Measurements from ENCODE around the gene LZTFL1.
A peak's percentile ranks its signal among the peaks of the same experiment; 100 is the strongest.

The LZTFL1 gene

DNA sequence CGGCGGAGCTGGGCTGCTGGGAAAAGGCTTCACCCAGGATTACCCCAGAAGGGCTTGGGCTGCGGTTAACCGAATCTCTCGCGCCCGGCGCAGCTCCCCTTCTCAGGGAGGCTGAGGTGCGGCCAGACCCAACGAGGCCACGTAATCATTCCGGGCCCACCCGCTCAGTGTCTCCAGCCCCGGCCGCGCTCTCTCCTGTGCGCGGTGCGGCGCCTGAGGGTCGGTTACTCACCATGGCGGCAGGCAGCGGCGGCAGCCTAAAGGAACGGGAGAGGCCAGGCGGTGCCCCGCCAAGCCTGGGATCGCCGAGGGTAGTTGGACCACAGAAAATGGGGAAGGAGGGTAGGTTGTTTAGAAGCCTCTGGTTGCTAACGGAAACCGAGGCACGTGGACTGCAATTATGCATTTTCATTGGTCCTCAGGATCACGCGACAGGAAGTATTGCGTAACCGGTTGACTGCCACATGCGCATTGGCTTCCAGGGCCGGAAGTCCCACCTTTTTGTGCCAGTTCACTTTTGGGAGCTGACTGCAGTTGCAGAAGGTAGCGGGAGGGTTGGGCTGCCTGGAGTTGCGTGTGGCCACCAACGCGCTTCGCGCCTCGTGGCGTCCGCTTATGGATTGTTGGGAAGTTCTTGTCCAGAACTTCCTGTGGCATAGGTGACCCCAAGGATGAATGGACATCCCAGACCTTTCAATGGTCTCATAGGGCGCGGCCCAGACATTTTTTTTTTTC, at the start of gene LZTFL1:
TSS of gene LZTFL1 (minus strand) at position 363 of the 735 bp plus-strand sequence. CDS start at position 235, 128 bp downstream.
- DNase-seq (ENCODE audit: low read depth) = peak; percentile 96

- no peak for DNase-seq (ENCODE audit: low read depth)
These were observed 48.5 kb upstream of the LZTFL1 start for GRCh38 chr3:45890405-45890804.

DNA sequence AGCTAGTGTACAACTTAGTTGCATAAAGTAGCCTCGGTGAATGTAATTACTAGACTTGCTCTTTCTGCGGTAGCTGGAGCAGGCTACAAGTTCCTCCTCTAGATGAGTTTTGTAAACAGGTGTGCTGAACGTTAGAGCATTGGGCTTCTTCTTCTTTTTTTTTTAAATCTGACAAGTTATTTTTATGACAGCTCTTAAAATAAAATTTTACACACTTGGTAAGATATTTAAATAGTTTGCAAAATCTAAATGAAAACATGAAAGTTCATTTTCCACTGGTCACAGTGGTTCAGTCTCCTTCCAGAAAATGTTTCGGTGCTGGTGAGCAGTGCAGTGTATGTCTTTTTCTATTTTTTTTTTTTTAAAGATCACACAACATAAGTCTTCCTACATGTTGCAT, 47.4 kb upstream of the LZTFL1 start:
- no peak for DNase-seq (ENCODE audit: low read depth)

- no peak for DNase-seq (ENCODE audit: low read depth)
These were observed 46.0 kb upstream of the LZTFL1 start for GRCh38 chr3:45887759-45888511.

DNA sequence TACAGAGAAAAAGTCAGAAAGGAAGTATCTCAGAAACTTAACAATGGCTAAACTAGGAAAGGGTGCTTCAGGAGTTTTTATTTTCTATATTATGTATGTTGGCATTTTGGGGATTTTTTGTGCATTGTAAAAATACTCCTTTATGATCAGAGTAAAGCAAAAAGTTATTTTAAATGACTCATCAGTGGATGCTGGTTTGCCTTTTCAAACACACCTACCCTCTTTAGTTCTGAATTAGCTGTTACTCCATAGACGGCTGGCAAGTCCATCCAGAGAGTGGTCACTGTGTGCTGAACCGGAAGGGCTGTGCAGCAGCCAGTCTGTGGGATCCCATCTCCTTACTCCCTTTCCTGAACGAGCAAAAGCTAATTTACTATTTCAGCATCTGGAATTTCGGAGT, 45.4 kb upstream of the LZTFL1 start:
- DNase-seq (ENCODE audit: low read depth) = no peak

DNA sequence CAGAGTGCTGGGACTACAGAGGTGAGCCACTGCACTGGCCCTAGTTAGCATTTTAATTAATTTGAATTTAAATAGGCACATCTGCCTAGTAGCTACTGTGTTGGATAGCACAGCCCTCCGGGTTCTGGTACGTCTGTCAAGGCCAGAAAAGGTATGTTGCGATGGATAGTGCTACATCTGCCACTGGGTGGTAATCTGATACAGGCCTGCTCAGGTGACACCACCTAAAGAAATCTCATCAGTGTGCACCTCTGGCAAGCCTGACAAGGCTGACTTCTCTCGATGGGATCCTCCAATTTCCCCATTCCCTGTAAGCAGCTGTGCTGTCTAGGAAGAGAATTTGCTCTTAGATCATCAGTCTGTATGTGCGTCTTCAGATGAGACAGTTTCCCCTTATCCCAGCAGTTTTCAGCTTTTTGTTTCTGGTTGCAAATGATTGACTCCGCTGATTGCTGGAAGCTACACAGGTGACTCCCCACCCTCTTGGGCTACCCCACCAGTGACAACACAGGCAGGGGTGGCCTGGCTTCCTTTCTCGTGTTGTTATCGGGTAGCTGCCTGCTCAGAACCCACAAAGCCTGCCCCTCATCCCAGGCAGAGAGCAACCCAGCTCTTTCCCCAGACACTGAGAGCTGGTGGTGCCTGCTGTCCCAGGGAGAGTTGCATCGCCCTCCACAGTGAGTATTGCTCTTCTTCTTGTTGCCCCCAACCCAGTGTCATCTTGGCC, 44.2 kb upstream of the LZTFL1 start, which contains the start of gene CCR9:
TSS of gene CCR9 (plus strand) at position 565 of the 727 bp plus-strand sequence. CDS start 8,391 bp downstream, outside the sequence.
- DNase-seq (ENCODE audit: low read depth) = no peak

GRCh38 chr3:45884368-45885201, 42.7 kb upstream of the LZTFL1 start:
- DNase-seq (ENCODE audit: low read depth) = no peak

GRCh38 chr3:45881078-45882022, 39.4 kb upstream of the LZTFL1 start:
- no peak for DNase-seq (ENCODE audit: low read depth)

GRCh38 chr3:45880725-45881077, 38.8 kb upstream of the LZTFL1 start:
- DNase-seq (ENCODE audit: low read depth) = no peak

GRCh38 chr3:45878124-45878523, 36.2 kb upstream of the LZTFL1 start:
- DNase-seq (ENCODE audit: low read depth) = no peak

DNA sequence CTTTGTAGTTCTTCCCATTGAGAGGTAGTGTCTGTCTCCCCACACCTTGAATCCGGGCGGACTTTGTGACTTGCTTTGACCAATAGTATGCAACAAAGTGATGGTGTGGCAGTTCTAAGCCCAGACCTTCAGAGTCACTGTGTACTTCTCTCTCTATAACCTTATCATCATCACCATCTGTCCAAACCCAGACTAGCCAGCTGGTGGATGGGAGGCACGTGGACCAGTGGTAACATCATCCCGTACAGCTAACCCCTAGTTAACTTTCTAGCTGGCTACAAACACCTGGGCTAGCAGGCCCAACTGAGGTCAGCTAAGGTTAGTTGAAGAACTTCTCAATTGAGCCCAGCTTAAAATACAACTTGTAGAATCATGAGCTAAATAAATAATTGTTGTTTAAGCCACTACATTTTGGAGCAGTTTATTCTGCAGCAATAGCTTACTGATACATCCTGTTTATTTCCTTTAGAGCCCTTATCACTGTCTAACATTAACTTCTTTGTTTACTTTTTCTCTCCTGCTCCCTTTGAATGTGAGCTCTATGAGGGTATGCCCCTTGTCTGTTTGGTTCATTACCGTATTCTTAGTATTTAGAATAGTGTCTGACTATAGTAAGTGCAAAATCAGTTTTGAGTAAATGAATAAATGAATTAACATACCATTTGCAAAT, 32.9 kb upstream of the LZTFL1 start:
- DNase-seq (ENCODE audit: low read depth) = no peak

DNA sequence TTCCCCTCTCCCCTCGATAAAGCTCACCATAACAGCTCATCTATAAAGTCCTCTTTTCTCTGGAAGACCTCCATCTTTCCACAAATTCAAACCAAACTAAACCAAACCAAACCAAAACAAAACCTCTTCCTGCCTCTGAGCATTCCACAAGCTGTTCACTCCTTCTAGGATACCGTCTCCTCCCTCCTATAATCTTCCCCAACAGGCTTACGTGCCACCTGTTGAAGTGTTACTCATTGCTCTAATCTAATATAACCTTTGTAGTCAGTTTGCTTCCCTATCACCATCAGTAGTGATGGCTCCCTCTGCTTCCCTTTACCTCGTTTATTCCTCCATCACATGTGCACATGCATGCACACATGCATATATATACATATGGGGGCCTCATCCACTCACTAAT, 31.7 kb upstream of the LZTFL1 start:
- no peak for DNase-seq (ENCODE audit: low read depth)

DNA sequence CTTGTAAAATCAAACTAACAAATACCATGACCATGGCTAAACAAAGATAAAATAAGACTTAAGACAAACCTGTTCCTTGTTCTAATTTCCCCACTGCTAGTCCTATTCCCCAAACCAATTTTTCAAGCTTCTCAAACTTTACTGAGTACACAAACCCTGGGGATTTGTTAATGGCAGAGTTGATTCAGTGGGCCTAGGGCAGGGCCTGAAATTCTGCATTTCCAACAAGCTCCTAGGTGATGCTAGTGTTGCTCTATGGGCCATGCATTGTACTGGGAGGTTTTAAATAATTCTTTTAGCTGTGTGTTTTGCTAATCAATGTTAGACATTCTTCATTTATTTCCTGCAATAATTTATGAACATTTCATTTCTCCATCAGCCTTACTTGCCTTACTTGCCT, 31.1 kb upstream of the LZTFL1 start:
- no peak for DNase-seq (ENCODE audit: low read depth)

- no peak for DNase-seq (ENCODE audit: low read depth)
These were observed 30.6 kb upstream of the LZTFL1 start for GRCh38 chr3:45872569-45872968.

DNA sequence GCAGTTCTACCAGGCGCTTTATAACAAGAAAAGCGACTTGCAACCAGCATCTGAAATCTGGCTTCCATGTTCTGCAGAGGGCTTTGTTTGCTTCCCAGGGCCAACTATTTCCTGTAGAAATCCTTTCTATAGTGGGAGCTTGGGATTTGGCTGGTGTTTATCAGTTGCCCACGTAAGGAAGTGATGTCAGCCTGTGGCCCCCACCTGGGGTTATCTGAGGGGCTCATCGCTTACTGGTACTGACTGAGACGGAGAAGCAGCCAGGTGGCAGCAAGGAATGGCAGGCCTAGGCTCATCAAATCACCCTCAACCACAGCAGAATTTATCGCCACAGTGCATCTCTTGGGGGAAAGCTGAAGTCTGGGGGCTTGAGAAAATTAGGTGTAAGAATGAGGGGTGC, 29.9 kb upstream of the LZTFL1 start:
- DNase-seq (ENCODE audit: low read depth) = no peak

DNA sequence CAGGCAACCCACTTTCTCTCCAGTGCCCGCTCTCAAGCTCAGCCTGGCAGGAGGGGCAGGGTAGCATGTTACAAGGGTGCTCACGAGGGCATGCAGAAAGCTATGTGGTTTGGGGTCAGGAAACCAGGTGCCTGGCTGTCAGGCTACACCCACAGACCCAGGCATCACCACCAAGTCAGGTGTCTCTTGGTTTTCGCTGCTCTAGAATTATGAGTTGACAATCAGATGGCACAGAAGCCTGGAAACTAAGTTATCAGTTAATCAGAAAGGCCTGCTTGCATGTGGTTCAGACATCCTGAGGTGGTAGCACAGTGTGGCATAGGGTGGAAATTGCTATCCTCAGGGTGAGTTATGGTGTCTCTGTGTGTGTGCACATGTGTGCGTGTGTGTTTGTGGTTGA, 28.2 kb upstream of the LZTFL1 start:
- DNase-seq (ENCODE audit: low read depth) = no peak

DNA sequence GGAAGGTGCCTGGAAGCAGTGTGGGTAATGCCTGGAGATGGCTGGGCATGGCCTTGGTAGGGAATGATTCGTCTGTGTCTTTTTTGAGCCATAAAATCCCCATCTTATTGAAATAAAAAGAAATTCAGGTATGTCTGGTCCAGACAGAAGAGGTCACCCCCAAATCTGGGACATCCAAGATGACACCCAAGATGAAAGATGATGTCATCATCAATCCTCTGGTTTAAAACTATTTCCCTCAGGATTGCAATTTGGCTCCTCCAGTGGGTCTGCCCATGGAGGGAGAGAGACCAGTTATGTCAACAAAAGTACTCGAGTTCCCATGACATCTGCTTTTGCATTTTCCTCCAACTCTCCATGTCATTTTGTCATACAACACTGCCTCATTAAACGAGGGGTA, 27.7 kb upstream of the LZTFL1 start:
- no peak for DNase-seq (ENCODE audit: low read depth)

GRCh38 chr3:45868650-45869049, 26.7 kb upstream of the LZTFL1 start:
- no peak for DNase-seq (ENCODE audit: low read depth)

GRCh38 chr3:45868213-45868612, 26.3 kb upstream of the LZTFL1 start:
- no peak for DNase-seq (ENCODE audit: low read depth)

DNA sequence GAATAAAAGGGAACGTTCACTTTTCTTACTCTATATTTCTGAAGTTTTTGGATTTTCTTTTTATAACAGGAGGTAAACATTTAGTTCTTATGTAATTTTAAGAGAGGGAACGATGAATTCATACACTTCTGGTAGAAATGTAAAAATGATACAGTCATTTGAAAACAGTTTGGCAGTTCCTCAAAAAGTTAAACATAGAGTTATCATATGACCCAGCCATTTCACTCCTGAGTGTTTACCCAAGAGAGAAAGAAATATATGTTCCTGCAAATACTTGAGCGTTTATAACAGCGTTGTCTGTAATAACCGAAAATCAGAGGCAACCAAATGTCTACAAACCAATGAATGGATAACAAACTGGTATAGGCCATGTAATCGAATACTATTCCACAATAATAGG, 23.6 kb upstream of the LZTFL1 start:
- DNase-seq (ENCODE audit: low read depth) = no peak

Data from fibroblast of the conjunctiva (primary cell).